PFSK-1 (cell line): ENCODE measurements around the gene CCL24.

Source experiments
- POLR2AphosphoS5 ChIP-seq: IDR thresholded peaks from 2 replicates; pipeline ENCODE4 v1.6.1; 2012; ENCODE audit warnings: low read depth, mild to moderate bottlenecking, control low read depth, low read length, moderate library complexity
- REST ChIP-seq, 2 experiments: IDR thresholded peaks; 2 replicates each; pipeline versions ENCODE4 v1.6.1 to v1.8.0; 2011 to 2012; ENCODE audit warnings: low read depth in 2 of 2, low read length in 2 of 2, control low read depth in 1 of 2, inconsistent platforms in 1 of 2, mild to moderate bottlenecking in 1 of 2, moderate library complexity in 1 of 2; ENCODE audit not compliant: insufficient read depth in 1 of 2
- SIN3A ChIP-seq: IDR thresholded peaks from 2 replicates; pipeline ENCODE4 v1.6.1; 2012; ENCODE audit warnings: mild to moderate bottlenecking, low read length, moderate library complexity, borderline replicate concordance; ENCODE audit not compliant: insufficient read depth

- no peak for TF ChIP-seq REST (IDR thresholded peaks at IDR 0.05; ENCODE audit: insufficient read depth in 1 of 2, low read depth in 2 of 2, low read length in 2 of 2)
- no peak for TF ChIP-seq POLR2AphosphoS5
- no peak for TF ChIP-seq SIN3A
These were observed 1.9 kb upstream of the CCL24 start for GRCh38 chr7:75815418-75816064.
